ENCODE results near the gene ACSF3.

The ACSF3 gene

GRCh38 chr16:89192956-89193575, 99.4 kb downstream of the ACSF3 start:
- peak; percentile 54 to 66 for DNase-seq

- no peak for DNase-seq
Measured at GRCh38 chr16:89193576-89194293, 100.1 kb downstream of the ACSF3 start.

GRCh38 chr16:89194340-89195311, 101.0 kb downstream of the ACSF3 start:
- DNase-seq = no peak

- DNase-seq = no peak
Measured at GRCh38 chr16:89195521-89196171, 102.0 kb downstream of the ACSF3 start.

- no peak for DNase-seq
Measured at GRCh38 chr16:89197033-89197632, 103.5 kb downstream of the ACSF3 start.

GRCh38 chr16:89197633-89198416, 104.2 kb downstream of the ACSF3 start:
- DNase-seq = no peak

- no peak for DNase-seq
Measured at GRCh38 chr16:89198417-89199240, 105.0 kb downstream of the ACSF3 start.

GRCh38 chr16:89199241-89200123, 105.8 kb downstream of the ACSF3 start:
- DNase-seq = no peak

- no peak for DNase-seq
Measured at GRCh38 chr16:89200124-89200849, 106.6 kb downstream of the ACSF3 start, which contains the start of gene SLC22A31. Gene SLC22A31, minus strand, starts transcription at chr16:89200537. Its CDS starts 36 bp downstream, at chr16:89200501.

- DNase-seq = no peak
Measured at GRCh38 chr16:89200850-89201411, 107.3 kb downstream of the ACSF3 start.

GRCh38 chr16:89201439-89202377, 108.1 kb downstream of the ACSF3 start:
- DNase-seq = peak; percentile 81 to 87

- no peak for DNase-seq
Measured at GRCh38 chr16:89202422-89203215, 109.0 kb downstream of the ACSF3 start.

All from stimulated activated CD4-positive, alpha-beta T cell treated with anti-CD3 and anti-CD28 coated beads, Interleukin-2, amount 100 ng/mL, for 24 hours (primary cell).